GM23338 (cell line): Measurements from ENCODE around the gene TPI1. TPM values are rescaled to one million over a fixed set of nuclear protein-coding genes. Genes with fewer than 3 reads are reported as not detected.

Source experiments
- ATAC-seq: fragments of 200-7000 bp; cut with Tn5 transposase; 3 replicates; pipeline ENCODE4 v1.9.1; 2020
- DNase-seq: peaks from one replicate; pipeline ENCODE4 v3.0.0-alpha.2; 2015; ENCODE audit warnings: low spot score
- H2AFZ ChIP-seq: fragments of 200-600 bp; sonication (generic); 2 replicates; pipeline ENCODE4 v1.8.0; 2016; ENCODE audit warnings: antibody characterized with exemption, mild to moderate bottlenecking, moderate library complexity
- H3F3A ChIP-seq: fragments of 200-600 bp; sonication (generic); replicated peaks from 2 replicates; pipeline ENCODE4 v1.8.0; 2017; ENCODE audit warnings: antibody characterized with exemption, mixed run types, low read depth
- H3K27ac ChIP-seq: fragments of 200-600 bp; sonication (generic); 2 replicates; pipeline ENCODE4 v1.6.1; 2016; ENCODE audit warnings: low read depth
- H3K27me3 ChIP-seq: fragments of 200-600 bp; sonication (generic); 2 replicates; pipeline ENCODE4 v1.8.0; 2016; ENCODE audit warnings: mild to moderate bottlenecking, mixed run types, moderate library complexity; ENCODE audit not compliant: insufficient read depth
- H3K36me3 ChIP-seq: fragments of 200-600 bp; sonication (generic); 2 replicates; pipeline ENCODE4 v1.8.0; 2016; ENCODE audit warnings: mild to moderate bottlenecking; ENCODE audit not compliant: insufficient read depth
- H3K4me1 ChIP-seq: fragments of 200-600 bp; sonication (generic); 2 replicates; pipeline ENCODE4 v1.8.0; 2016; ENCODE audit warnings: mild to moderate bottlenecking, moderate library complexity; ENCODE audit not compliant: insufficient read depth
- H3K4me2 ChIP-seq: fragments of 200-600 bp; sonication (generic); 2 replicates; pipeline ENCODE4 v1.7.1; 2017; ENCODE audit warnings: mixed run types
- H3K4me3 ChIP-seq: fragments of 200-600 bp; sonication (generic); 2 replicates; pipeline ENCODE4 v1.6.1; 2016; ENCODE audit warnings: mixed run types
- H3K79me2 ChIP-seq: fragments of 200-600 bp; sonication (generic); replicated peaks from 2 replicates; pipeline ENCODE4 v1.8.0; 2017; ENCODE audit warnings: mild to moderate bottlenecking; ENCODE audit not compliant: insufficient read depth
- H3K9me2 ChIP-seq: fragments of 200-600 bp; sonication (generic); 2 replicates; pipeline ENCODE4 v1.8.0; 2017; ENCODE audit not compliant: insufficient read depth
- H4K20me1 ChIP-seq: fragments of 200-600 bp; sonication (generic); replicated peaks from 2 replicates; pipeline ENCODE4 v1.8.0; 2017; ENCODE audit warnings: mild to moderate bottlenecking; ENCODE audit not compliant: insufficient read depth
- H3K27ac Mint-ChIP-seq: 2 replicates; pipeline ENCODE4 v1.8.0; 2020; ENCODE audit warnings: inconsistent platforms, mild to moderate bottlenecking, moderate library complexity, mixed read lengths
- H3K27me3 Mint-ChIP-seq: 3 replicates; pipeline ENCODE4 v1.8.0; 2022; ENCODE audit warnings: low read depth, mild to moderate bottlenecking, moderate library complexity, mixed read lengths, inconsistent platforms; ENCODE audit not compliant: insufficient read depth, poor library complexity
- H3K36me3 Mint-ChIP-seq: 3 replicates; pipeline ENCODE4 v1.8.0; 2021; ENCODE audit warnings: low read depth, mild to moderate bottlenecking, inconsistent platforms, moderate library complexity, mixed read lengths
- H3K4me1 Mint-ChIP-seq: 3 replicates; pipeline ENCODE4 v1.8.0; 2020; ENCODE audit warnings: mild to moderate bottlenecking, inconsistent platforms, mixed read lengths
- H3K4me3 Mint-ChIP-seq: 3 replicates; pipeline ENCODE4 v1.8.0; 2021; ENCODE audit warnings: moderate library complexity, mild to moderate bottlenecking, inconsistent platforms, mixed read lengths
- H3K9me3 Mint-ChIP-seq: 3 replicates; pipeline ENCODE4 v1.8.0; 2020; ENCODE audit warnings: moderate library complexity, mild to moderate bottlenecking, inconsistent platforms, mixed read lengths
- CTCF ChIP-seq, 2 experiments: fragments of 200-600 bp in 1 of 2; sonication (generic) in 1 of 2; conservative IDR thresholded peaks; 2 replicates each; pipeline versions ENCODE4 v1.5.1 to v1.6.1; 2016 to 2017; ENCODE audit warnings: antibody characterized with exemption in 2 of 2, low read depth in 2 of 2, mild to moderate bottlenecking in 2 of 2, moderate library complexity in 1 of 2
- ETS1 ChIP-seq: IDR thresholded peaks from 2 replicates; pipeline ENCODE4 v1.6.1; 2016; ENCODE audit warnings: antibody characterized with exemption
- EZH2phosphoT487 ChIP-seq: fragments of 200-600 bp; sonication (generic); IDR thresholded peaks from one replicate; pipeline ENCODE4 v1.8.1; 2018; ENCODE audit warnings: antibody characterized with exemption; ENCODE audit not compliant: unreplicated experiment
- JUNB ChIP-seq: IDR thresholded peaks from one replicate; pipeline ENCODE4 v1.6.1; 2016; ENCODE audit warnings: antibody characterized with exemption; ENCODE audit not compliant: unreplicated experiment
- NANOG ChIP-seq: IDR thresholded peaks from 2 replicates; pipeline ENCODE4 v1.6.1; 2016; ENCODE audit warnings: antibody characterized with exemption, borderline replicate concordance
- REST ChIP-seq: IDR thresholded peaks from one replicate; pipeline ENCODE4 v1.6.1; 2018; ENCODE audit warnings: antibody characterized with exemption; ENCODE audit not compliant: unreplicated experiment
- STAT1 ChIP-seq: IDR thresholded peaks from one replicate; pipeline ENCODE4 v1.6.1; 2016; ENCODE audit warnings: antibody characterized with exemption; ENCODE audit not compliant: unreplicated experiment
- ZNF114 ChIP-seq: fragments of 250-450 bp; sonication (Bioruptor Pico); IDR thresholded peaks from 2 replicates; pipeline ENCODE4 v1.5.0; 2020; ENCODE audit warnings: mild to moderate bottlenecking, moderate library complexity
- polyA plus RNA-seq: library from polyadenylated mRNA; unstranded; fragments of >200 nt; fragmentation: Nextera tagmentation; extraction: Ambion mirVana; gene quantifications from 2 replicates; pipeline ENCODE4 v1.2.1, GENCODE V29; 2016
- total RNA-seq: library from RNA; depleted of rRNA; stranded (reverse); fragments of >200 nt; shearing (Covaris generic); gene quantifications from 2 replicates; pipeline ENCODE4 v1.2.3, GENCODE V29; 2014

The TPI1 gene
- total and polyA plus RNA-seq, 2 experiments from 2014 or later = 737 to 822 TPM

- TF ChIP-seq ETS1 = no peak
- TF ChIP-seq EZH2phosphoT487 = no peak
- TF ChIP-seq STAT1 = no peak
- TF ChIP-seq ZNF114 (CRISPR knock-in tag) = no peak
- no peak for TF ChIP-seq REST
- no peak for TF ChIP-seq CTCF (conservative IDR thresholded peaks at IDR 0.05; ENCODE audit: low read depth in 2 of 2)
Measured at GRCh38 chr12:6845395-6845794, 21.9 kb upstream of the TPI1 start (continued).

- H3K27me3 Mint-ChIP-seq = peaks cover 25% of the 10 kb centered on the region
- no peak overlapping the region; the same call in 2 of the 3 replicates for H3K4me3 Mint-ChIP-seq
- Histone ChIP-seq H2AFZ (no peak overlapping the region), H4K20me1 (no peaks in the 10 kb centered on the region; the same call in 1 of the 2 replicates), H3K4me2 (no peak overlapping the region), H3K27me3 (no peaks in the 10 kb centered on the region), H3K27ac (no peak overlapping the region), H3F3A (0 out of 2 replicates have a peak, but pooled peaks cover 3% of the 10 kb centered on the region), H3K4me3 (no peak overlapping the region), H3K9me2 (no peaks in the 10 kb centered on the region), H3K36me3 (peaks cover 28% of the 10 kb centered on the region), H3K79me2 (peaks cover 16% of the 10 kb centered on the region), H3K4me1 (peaks cover 5% of the 10 kb centered on the region; the same call in 1 of the 2 replicates)
- TF ChIP-seq NANOG = no peak
- TF ChIP-seq CTCF (conservative IDR thresholded peaks at IDR 0.05; ENCODE audit: low read depth in 2 of 2) = no peak
- no peak for TF ChIP-seq JUNB
- peaks cover 71% of the 10 kb centered on the region for H3K36me3 Mint-ChIP-seq
- peaks cover 5% of the 10 kb centered on the region; the same call in 2 of the 3 replicates for H3K4me1 Mint-ChIP-seq
- ATAC-seq = no peak
- no peaks in the 10 kb centered on the region for H3K9me3 Mint-ChIP-seq
- no peak for DNase-seq
- no peak overlapping the region for H3K27ac Mint-ChIP-seq
Measured at GRCh38 chr12:6846316-6846869, 20.9 kb upstream of the TPI1 start.
